Measurements from ENCODE around the gene SRCIN1.

SRCIN1 gene

DNA sequence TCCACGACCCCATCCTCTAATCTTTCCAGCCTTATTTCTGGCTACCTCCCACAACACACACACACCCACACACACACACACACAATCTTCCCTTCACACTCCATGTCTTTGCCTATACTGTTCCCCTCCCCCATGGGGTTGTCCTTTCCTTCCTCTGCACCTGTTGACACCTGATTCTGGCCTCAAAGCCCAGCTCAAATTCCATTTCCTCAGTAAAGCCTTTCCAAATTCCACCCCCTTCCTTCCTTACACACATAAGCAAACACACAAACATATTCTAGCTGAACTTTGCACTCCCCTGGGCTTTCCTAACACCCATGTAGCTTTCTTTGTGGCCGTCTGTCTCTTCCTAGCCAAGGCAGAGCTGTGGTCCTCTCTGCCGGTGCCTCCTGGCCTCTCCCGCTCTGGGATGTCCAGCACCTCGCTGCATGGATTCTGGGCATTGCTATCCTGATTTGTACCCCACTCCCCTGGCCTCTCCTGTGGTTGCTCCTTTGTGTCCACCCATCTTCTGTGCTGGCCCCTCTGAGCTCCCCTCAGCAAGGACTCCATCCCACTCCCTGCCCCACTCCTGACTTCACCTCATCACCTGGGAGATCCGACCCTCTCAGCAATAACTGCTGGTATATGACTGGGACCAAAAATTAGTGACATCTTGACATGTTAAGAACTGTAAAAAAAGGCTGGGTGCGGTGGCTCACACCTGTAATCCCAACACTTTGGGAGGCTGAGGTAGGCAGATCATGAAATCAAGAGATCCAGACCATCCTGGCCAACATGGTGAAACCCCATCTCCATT is 8.4 kb upstream of the SRCIN1 start:
- no peak for DNase-seq

GRCh38 chr17:38613525-38613980 is 7.8 kb upstream of the SRCIN1 start:
- DNase-seq, result no peak

DNA sequence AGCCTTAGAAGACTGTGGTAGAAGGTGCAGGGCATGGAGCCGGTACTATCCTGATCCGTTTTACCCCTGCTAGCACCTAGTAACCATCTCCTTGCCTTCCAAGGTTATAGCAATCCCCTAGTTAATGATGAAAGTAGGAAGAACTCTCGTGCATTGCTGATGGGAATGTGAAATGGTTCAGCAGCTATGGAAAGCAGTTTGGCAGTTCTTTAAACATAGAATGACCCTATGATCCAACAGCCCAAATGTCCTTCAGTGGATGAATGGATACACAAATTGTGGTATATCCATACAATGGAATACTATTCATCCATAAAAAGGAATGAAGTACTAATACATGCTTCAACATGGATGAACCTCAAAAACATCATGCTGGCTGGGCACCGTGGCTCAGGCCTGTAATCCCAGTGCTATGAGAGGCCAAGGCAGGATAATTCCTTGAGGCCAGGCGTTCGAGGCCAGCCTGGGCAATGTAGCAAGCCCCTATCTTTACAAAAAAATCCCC is 6.2 kb upstream of the SRCIN1 start:
- DNase-seq, result no peak

DNA sequence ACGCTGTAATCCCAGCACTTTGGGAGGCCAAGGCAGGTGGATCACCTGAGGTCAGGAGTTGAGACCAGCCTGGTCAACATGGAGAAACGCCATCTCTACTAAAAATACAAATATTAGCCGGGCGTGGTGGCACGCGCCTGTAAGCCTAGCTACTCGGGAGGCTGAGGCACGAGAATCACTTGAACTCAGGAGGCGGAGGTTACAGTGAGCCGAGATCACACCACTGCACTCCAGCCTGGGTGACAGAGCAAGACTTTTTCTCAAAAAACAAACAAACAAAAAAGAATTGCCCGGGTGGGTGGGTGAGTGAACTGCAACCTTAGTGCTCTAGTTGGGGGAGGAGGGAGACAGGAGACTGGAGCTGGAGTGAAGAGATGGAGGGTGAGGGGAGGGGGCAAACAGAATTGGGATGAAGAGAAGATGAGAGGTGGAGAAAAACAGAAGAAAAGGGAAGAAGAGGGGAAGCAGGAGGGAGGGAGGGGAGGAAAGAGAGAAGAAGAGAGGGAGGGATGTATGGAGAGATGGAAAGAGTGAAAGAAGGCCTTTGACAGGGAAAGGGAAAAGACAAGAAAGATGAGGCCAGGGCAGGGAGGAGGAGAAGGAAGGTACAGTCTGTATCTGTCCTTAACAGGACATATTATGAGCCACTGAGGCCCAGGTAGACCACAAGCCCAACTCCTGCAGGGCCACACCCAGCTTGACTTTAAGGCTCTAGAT is 5.5 kb upstream of the SRCIN1 start:
- DNase-seq, result no peak

DNA sequence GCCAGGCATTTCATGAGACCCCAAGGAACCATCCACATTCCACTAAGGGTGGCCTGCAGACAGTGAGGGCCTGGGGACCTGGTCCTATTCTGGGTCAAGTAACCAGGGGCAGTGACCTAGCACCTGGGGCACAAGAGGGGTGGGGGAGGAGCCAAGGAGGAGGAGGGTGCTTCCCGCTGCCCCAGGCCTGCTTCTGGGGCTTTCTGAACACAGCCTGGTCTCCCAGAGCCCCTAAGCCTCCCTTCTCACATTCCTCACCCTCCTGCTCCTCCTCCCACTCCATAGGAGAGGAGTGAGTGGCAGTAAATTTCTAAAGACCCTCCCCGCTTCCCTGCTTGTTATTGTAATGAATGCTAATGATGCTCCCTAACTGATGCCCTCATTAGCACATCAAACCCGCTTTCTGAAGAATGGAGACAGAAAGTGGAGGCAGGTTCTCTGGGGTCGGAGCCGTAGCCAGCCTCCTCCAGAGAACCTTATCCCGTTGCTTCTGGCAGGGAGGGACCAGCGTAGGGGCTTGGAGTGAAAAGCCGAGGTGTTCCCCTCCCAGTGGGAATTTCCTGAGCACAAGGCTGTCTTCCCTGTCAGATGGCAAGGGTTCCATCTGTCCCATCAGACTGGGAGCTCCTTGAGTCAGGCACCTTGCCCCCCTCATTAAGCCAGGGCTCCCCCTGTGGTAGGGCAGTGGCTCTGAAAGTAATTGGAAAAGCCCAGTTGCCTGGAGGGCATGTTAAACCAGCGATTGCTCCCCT is 3.7 kb upstream of the SRCIN1 start:
- no peak for DNase-seq

DNA sequence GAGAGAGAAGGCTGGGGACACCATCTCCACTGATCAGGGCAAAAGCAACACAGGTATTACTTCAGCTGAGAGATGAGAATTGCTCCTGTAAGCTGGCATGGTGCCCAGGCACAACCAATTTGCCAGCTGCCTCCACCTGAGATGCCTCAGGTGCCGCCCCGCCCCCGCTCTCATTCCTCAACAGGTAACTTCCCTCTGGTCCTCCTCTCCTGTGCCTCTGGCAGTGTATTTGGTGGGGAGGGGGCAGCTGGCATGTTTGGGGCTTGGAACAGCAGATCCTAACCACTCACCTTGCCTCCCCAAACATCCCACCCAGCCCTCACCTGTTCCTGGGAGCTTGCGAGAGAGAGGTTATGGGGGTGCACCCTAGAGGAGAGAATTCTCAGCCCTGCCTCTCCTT is 2.9 kb upstream of the SRCIN1 start:
- DNase-seq, result no peak

GRCh38 chr17:38606646-38607611 is 1.2 kb upstream of the SRCIN1 start:
- DNase-seq, result no peak

DNA sequence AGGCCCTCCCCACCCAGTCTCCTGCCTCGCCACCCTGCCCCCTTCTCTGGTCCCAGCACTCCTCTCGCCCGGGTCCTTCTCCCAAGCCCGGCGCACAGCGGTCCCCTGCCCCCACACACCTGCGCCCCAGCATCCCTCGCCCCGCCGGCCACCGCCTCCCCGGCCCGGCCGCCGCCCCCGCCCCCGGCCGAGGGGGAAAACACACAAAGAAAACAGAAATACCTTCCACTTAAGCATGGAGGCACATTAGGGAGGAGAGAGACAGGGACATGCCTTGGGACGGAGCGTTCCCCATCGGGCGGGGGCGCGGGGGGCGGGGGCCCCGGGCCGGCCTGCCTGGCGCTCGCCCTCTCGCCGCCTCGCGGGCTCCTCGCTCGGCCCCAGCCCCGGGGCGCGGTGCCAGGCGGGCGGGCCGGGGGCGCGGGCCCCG is 326 bp downstream of the SRCIN1 start:
- no peak for DNase-seq

DNA sequence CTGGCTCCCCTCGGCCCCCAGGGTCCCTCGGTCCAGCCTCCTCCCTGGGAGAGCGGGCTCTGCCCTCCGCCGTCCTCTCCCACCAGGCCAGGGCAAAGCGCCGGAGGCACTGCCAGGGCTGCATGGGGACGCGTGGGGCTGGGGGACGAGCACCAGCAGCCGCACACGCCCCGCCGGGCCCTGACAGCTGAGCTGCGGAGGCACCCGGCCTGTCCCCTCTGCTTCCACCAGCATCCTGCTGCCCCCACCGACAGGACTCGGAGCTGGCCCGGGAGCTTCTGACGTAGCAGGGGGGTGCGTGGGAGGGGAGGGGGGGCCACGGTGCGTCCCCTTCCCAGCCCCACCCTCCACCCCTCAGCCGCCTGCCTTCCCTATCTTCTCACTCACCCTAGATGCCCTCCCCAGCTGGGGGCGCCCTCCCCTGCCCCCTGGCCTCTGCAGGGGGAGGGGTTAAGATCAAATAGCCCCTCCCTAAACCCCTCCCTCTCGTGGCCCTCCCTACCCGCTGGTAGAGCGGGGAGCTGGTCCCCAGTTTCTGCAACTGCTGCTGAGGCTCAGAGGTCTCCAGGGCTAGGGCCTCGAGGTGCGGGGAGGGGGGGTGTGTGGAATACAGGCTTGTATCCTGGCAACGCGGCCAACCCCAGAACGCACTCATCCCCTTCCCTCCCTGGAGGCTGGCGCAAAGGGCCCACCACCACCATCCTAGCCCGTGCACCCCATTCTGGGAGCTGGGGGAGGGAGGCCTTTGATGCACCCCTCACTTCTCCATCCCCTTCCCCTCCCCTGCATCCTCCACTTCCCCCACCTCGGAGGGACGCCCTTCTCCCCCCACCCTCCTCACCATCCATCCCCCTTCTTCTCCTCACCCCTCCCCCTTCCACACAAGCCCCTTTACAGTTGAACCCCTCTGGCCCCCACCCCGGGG is 1.0 kb downstream of the SRCIN1 start:
- DNase-seq, result peak; percentile 34

GRCh38 chr17:38603786-38604478 is 1.8 kb downstream of the SRCIN1 start:
- no peak for DNase-seq

- no peak for DNase-seq
These were observed 2.6 kb downstream of the SRCIN1 start for GRCh38 chr17:38602956-38603785.

- DNase-seq, result no peak
These were observed 3.3 kb downstream of the SRCIN1 start for GRCh38 chr17:38602453-38602852.

- no peak for DNase-seq
These were observed 4.0 kb downstream of the SRCIN1 start for GRCh38 chr17:38601539-38602351.

- DNase-seq, result no peak
These were observed 4.8 kb downstream of the SRCIN1 start for GRCh38 chr17:38600906-38601305.

DNA sequence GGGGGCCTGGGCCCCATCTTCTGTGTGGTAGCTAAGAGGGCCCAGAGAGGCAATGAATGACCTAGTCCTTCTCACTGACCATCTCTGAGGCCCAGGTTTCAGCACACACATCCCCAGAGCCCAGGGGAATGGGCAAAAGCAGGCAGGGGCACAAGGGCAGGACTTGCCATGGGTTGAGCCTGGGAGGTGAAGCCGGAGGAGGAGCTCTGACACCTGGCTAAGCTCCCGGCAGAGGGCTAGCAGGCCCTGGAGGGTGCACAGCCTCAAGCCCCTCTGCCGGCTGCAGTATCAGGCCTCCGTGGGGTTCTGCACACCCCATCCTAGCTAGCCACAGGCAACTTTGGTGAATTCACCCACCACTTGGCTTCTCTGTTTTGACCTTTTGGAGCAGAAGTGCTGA is 5.3 kb downstream of the SRCIN1 start:
- no peak for DNase-seq

DNA sequence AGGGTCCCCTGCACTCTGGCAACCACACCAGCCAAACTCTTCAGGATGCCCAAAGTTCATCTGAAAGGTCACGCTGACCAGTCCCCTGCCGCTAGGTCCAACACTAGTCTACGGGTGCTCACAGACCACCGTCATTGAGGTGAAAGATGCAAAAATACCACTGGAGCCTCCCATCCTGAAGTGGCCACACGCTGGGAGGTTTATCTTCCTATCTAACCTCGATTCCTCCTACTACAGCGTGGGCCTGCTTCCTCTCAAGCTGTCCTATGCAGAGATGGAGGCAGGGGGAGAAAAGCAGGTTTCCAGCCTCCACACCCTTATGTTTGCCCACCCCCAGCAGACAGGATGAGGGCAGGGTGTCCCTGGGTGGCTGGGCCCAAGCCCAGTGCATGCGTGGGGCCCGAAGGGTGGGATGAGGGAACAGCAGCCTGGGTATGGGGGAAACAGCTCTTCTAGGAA is 6.3 kb downstream of the SRCIN1 start:
- no peak for DNase-seq

GRCh38 chr17:38598995-38599394 is 6.8 kb downstream of the SRCIN1 start:
- DNase-seq, result no peak

GRCh38 chr17:38598536-38598935 is 7.2 kb downstream of the SRCIN1 start:
- DNase-seq, result peak; percentile 38

All from activated CD4-positive, alpha-beta T cell treated with anti-CD3 and anti-CD28 coated beads, Interleukin-2, amount 50 U/mL, for 16 hours (primary cell).